Osteocyte (in vitro differentiated cells): Measurements from ENCODE around the gene SRRM4. TPM values are rescaled to one million over a fixed set of nuclear protein-coding genes. Genes with fewer than 3 reads are reported as not detected.

Experiments
- DNase-seq: peaks from one replicate; pipeline ENCODE4 v3.0.0; 2021; ENCODE audit warnings: mixed read lengths; ENCODE audit not compliant: unreplicated experiment; ENCODE audit errors: extremely low spot score
- H3K27ac Mint-ChIP-seq: one replicate; pipeline ENCODE4 v1.8.0; 2021; ENCODE audit warnings: mild to moderate bottlenecking, mixed read lengths; ENCODE audit not compliant: unreplicated experiment
- H3K27me3 Mint-ChIP-seq: one replicate; pipeline ENCODE4 v1.8.0; 2021; ENCODE audit warnings: mixed read lengths; ENCODE audit not compliant: unreplicated experiment
- H3K36me3 Mint-ChIP-seq: one replicate; pipeline ENCODE4 v1.8.0; 2021; ENCODE audit warnings: mixed read lengths; ENCODE audit not compliant: unreplicated experiment
- H3K4me1 Mint-ChIP-seq: one replicate; pipeline ENCODE4 v1.8.0; 2021; ENCODE audit warnings: mixed read lengths; ENCODE audit not compliant: unreplicated experiment
- H3K4me3 Mint-ChIP-seq: one replicate; pipeline ENCODE4 v1.8.0; 2021; ENCODE audit warnings: mild to moderate bottlenecking, moderate library complexity, mixed read lengths; ENCODE audit not compliant: unreplicated experiment
- H3K9me3 Mint-ChIP-seq: one replicate; pipeline ENCODE4 v1.8.0; 2021; ENCODE audit warnings: mixed read lengths; ENCODE audit not compliant: unreplicated experiment
- total RNA-seq: library from RNA; stranded (reverse); gene quantifications from 2 replicates; pipeline ENCODE4 v1.2.1, GENCODE V29; 2021
- TF ChIP-seq, protein P1 (sequence below): fragments of 200-600 bp; sonication (generic); IDR thresholded peaks from 2 replicates; pipeline ENCODE4 v1.5.0; 2021; ENCODE audit warnings: antibody characterized with exemption, mild to moderate bottlenecking, moderate library complexity

SRRM4 gene
- total RNA-seq, 1 donor from 2014 or later, result not detected

DNA sequence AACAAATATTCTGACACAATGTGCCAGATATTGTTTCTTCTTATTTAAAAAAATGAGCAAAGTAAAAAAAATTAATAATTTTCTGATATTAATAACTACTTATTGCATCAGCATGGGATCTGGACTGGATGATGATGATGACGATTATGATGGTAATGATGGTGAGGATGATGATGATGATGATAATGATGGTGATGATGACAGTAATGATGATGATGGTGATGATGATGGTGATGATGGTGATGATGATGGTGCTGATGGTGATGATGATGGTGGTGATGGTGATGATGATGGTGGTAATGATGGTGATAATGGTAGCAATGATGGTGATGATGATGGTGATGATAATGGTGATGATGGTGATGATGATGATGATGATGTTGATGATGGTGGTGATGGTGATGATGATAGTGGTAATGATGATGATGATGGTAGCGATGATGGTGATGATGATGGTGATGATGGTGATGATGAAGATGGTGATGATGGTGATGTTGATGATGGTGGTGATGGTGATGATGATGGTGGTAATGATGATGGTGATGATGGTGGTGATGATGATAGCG lies 94.0 kb downstream of the SRRM4 start:
- no peaks in the 10 kb centered on the region for H3K36me3 Mint-ChIP-seq
- no peak overlapping the region for H3K27ac Mint-ChIP-seq
- H3K9me3 Mint-ChIP-seq, result peaks cover 15% of the 10 kb centered on the region
- TF ChIP-seq, protein P1, sequence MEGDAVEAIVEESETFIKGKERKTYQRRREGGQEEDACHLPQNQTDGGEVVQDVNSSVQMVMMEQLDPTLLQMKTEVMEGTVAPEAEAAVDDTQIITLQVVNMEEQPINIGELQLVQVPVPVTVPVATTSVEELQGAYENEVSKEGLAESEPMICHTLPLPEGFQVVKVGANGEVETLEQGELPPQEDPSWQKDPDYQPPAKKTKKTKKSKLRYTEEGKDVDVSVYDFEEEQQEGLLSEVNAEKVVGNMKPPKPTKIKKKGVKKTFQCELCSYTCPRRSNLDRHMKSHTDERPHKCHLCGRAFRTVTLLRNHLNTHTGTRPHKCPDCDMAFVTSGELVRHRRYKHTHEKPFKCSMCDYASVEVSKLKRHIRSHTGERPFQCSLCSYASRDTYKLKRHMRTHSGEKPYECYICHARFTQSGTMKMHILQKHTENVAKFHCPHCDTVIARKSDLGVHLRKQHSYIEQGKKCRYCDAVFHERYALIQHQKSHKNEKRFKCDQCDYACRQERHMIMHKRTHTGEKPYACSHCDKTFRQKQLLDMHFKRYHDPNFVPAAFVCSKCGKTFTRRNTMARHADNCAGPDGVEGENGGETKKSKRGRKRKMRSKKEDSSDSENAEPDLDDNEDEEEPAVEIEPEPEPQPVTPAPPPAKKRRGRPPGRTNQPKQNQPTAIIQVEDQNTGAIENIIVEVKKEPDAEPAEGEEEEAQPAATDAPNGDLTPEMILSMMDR, result no peak
- H3K4me1 Mint-ChIP-seq, result no peaks in the 10 kb centered on the region
- DNase-seq, result no peak
- H3K4me3 Mint-ChIP-seq, result no peak overlapping the region
- H3K27me3 Mint-ChIP-seq, result no peaks in the 10 kb centered on the region

DNA sequence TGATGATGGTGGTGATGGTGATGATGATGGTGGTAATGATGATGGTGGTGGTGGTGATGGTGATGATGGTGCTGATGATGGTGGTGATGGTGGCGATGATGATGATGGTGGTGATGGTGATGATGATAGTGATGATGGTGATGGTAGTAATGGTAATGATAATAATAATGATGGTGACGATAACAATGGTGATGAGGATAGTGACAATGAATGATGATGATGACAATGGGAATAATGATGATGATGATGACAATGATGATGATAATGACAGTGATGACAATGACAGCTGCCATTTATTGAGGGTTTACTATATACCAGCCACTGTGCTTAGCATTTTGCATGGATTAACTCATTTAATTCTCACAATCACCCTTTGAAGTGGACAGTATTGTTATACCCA lies 94.6 kb downstream of the SRRM4 start:
- no peaks in the 10 kb centered on the region for H3K36me3 Mint-ChIP-seq
- H3K4me1 Mint-ChIP-seq, result no peaks in the 10 kb centered on the region
- no peak overlapping the region for H3K27ac Mint-ChIP-seq
- H3K27me3 Mint-ChIP-seq, result no peaks in the 10 kb centered on the region
- H3K9me3 Mint-ChIP-seq, result peaks cover 15% of the 10 kb centered on the region
- no peak overlapping the region for H3K4me3 Mint-ChIP-seq
- DNase-seq, result no peak
- TF ChIP-seq, protein P1, result no peak

DNA sequence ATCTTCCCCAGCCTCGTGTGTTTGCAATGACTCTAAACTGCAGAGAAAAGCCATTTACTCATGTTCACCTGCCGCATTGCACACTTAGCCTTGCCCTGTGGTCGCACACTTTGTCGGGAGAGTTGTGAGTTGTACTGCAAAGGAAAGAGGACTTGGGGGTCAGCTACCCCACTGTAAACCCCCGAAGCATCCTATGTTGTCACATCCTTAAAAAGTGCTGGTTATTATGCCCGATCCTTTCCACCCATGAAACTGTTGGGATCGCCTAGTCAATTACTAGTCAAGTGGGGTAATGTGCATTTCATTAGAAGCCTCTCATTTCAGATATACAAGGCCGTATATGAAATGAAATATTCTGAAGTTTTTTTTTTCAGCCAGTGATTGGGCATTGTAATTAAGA lies 98.2 kb downstream of the SRRM4 start:
- peaks cover 8% of the 10 kb centered on the region for H3K9me3 Mint-ChIP-seq
- H3K27ac Mint-ChIP-seq, result no peak overlapping the region
- H3K4me3 Mint-ChIP-seq, result no peak overlapping the region
- TF ChIP-seq, protein P1, result no peak
- H3K27me3 Mint-ChIP-seq, result no peaks in the 10 kb centered on the region
- H3K4me1 Mint-ChIP-seq, result no peaks in the 10 kb centered on the region
- no peak for DNase-seq
- H3K36me3 Mint-ChIP-seq, result no peaks in the 10 kb centered on the region

DNA sequence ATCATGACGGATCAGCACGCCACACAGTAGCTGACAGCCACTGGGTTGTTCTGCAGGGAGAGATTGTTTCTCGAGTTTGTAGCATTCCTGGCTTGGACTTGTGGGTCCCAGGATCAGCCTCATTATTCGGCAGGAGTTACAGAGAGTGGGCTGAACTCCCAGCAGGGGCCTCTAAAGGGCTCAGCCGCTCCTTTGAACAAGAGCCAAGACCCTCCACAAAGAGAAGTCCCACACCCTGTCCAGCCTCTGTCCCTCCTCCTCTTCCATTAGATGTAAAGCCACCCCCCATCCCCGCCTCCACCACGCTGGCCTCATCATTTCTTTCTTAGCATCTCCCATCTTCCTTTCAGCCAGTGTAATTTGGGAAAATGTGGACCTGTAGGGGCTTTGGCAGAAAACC lies 100.7 kb downstream of the SRRM4 start:
- no peaks in the 10 kb centered on the region for H3K27me3 Mint-ChIP-seq
- TF ChIP-seq, protein P1, result no peak

DNA sequence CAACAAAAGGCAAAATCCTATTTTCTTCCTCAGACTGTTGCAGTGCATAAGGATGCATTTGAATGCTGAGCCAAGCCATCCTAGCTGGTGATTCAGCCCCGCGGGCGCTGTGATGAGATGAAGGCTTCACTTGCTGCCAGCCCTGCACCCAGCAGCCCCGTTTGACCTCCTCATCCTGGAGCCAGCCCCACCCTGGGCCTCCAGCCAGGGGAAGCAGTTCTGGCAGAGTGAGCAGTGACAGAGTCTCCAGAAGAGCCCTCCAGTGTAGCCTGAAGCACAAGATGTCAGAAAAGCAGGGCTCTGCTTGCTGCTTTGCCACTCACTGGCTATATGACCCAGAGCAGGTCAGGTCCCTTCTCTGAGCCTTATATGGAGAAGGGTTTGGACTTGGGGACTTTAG lies 101.2 kb downstream of the SRRM4 start:
- no peak for DNase-seq
- TF ChIP-seq, protein P1, result no peak
- Mint-ChIP-seq H3K36me3 (no peaks in the 10 kb centered on the region), H3K9me3 (peaks cover 4% of the 10 kb centered on the region), H3K4me1 (no peaks in the 10 kb centered on the region), H3K27ac (no peak overlapping the region), H3K27me3 (no peaks in the 10 kb centered on the region), H3K4me3 (no peak overlapping the region)

More for the DNA sequence above, 100.7 kb downstream of the SRRM4 start:
- H3K9me3 Mint-ChIP-seq, result peaks cover 8% of the 10 kb centered on the region
- no peaks in the 10 kb centered on the region for H3K4me1 Mint-ChIP-seq
- no peak for DNase-seq
- no peaks in the 10 kb centered on the region for H3K36me3 Mint-ChIP-seq
- H3K27ac Mint-ChIP-seq, result no peak overlapping the region
- no peak overlapping the region for H3K4me3 Mint-ChIP-seq
